CD4-positive, alpha-beta T cell (primary cell): ENCODE results near the gene LARGE1. TPM values are rescaled to one million over a fixed set of nuclear protein-coding genes. Genes with fewer than 3 reads are reported as not detected.

ENCODE experiments used
- ATAC-seq: fragments of 200-7000 bp; cut with Tn5 transposase; one replicate; pipeline ENCODE4 v1.10.0; 2022; ENCODE audit warnings: mild to moderate bottlenecking; ENCODE audit not compliant: poor library complexity
- CTCF ChIA-PET: fragments of 350-600 bp; sonication (Branson Sonifier 250); formaldehyde crosslinking; loops from one replicate; lab custom pipeline; 2021; ENCODE audit warnings: antibody characterized with exemption, inconsistent platforms; lab: Charles Lee
- POLR2A ChIA-PET: fragments of 350-600 bp; sonication (Branson Sonifier 250); formaldehyde crosslinking; loops from one replicate; lab custom pipeline; 2021; ENCODE audit warnings: antibody characterized with exemption, inconsistent platforms; lab: Charles Lee
- DNase-seq, 14 experiments: peaks; one replicate each; pipeline ENCODE4 v3.0.0-alpha.2; 2013 to 2020; ENCODE audit warnings: mixed read lengths in 2 of 14
- H3K27ac ChIP-seq, 2 donors: one replicate each; pipeline versions ENCODE4 v1.5.1 to v1.7.0; 2013; ENCODE audit warnings: low read length in 2 of 2, low read depth in 1 of 2, mild to moderate bottlenecking in 1 of 2
- H3K27me3 ChIP-seq, 2 experiments: 1 replicate in 1 of 2; 2 replicates in 1 of 2; pipeline versions ENCODE4 v1.6.1 to v1.7.0; 2013; ENCODE audit warnings: low read length in 2 of 2, control low read depth in 1 of 2, mild to moderate bottlenecking in 1 of 2, moderate library complexity in 1 of 2; ENCODE audit not compliant: insufficient read depth in 2 of 2, control insufficient read depth in 1 of 2
- H3K36me3 ChIP-seq: one replicate; pipeline ENCODE4 v1.6.1; 2013; ENCODE audit warnings: low read length, control low read depth; ENCODE audit not compliant: insufficient read depth
- H3K4me1 ChIP-seq: one replicate; pipeline ENCODE4 v1.6.1; 2013; ENCODE audit warnings: low read length, control low read depth; ENCODE audit not compliant: insufficient read depth
- H3K4me3 ChIP-seq: one replicate; pipeline ENCODE4 v1.5.1; 2013; ENCODE audit warnings: mild to moderate bottlenecking, low read length, moderate library complexity
- H3K9me3 ChIP-seq, 2 experiments: 1 replicate in 1 of 2; 2 replicates in 1 of 2; pipeline versions ENCODE4 v1.6.1 to v1.7.0; 2013; ENCODE audit warnings: low read length in 2 of 2, mild to moderate bottlenecking in 2 of 2, control low read depth in 1 of 2, moderate library complexity in 1 of 2; ENCODE audit not compliant: control insufficient read depth in 1 of 2, insufficient read depth in 1 of 2
- H3K27ac Mint-ChIP-seq: one replicate; pipeline ENCODE4 v1.8.0; 2020; ENCODE audit warnings: mixed read lengths
- H3K27me3 Mint-ChIP-seq: one replicate; pipeline ENCODE4 v1.8.0; 2021; ENCODE audit warnings: mixed read lengths
- H3K36me3 Mint-ChIP-seq: one replicate; pipeline ENCODE4 v1.8.0; 2021; ENCODE audit warnings: low read depth, mixed read lengths
- H3K4me1 Mint-ChIP-seq: one replicate; pipeline ENCODE4 v1.8.0; 2021; ENCODE audit warnings: low read depth, mixed read lengths
- H3K4me3 Mint-ChIP-seq: one replicate; pipeline ENCODE4 v1.8.0; 2020; ENCODE audit warnings: mild to moderate bottlenecking, mixed read lengths
- H3K9me3 Mint-ChIP-seq: one replicate; pipeline ENCODE4 v1.8.0; 2020; ENCODE audit warnings: mixed read lengths
- intact Hi-C, 2 experiments: fragments of 100-400 bp; cut with DNase I in 1 of 2; cut with micrococcal nuclease in 1 of 2; formaldehyde crosslinking; loops; one replicate each; pipeline versions ENCODE4 v1.15.1 to v1.9.0; 2023 to 2025; cut with DNase I, micrococcal nuclease
- total RNA-seq, 174 experiments: library from RNA in 2 of 174; stranded (reverse) in 2 of 174; gene quantifications; one replicate each; pipeline ENCODE4 v1.2.3 and lab custom pipeline; 2021 to 2026
- TF ChIP-seq, protein P1 (sequence below): fragments of 200-600 bp; IDR thresholded peaks from one replicate; pipeline ENCODE4 v1.8.0; 2022; ENCODE audit warnings: antibody characterized with exemption, mild to moderate bottlenecking

Gene LARGE1
- total RNA-seq, 2 experiments from 2014 or later: 0.14 to 0.70 TPM

DNA sequence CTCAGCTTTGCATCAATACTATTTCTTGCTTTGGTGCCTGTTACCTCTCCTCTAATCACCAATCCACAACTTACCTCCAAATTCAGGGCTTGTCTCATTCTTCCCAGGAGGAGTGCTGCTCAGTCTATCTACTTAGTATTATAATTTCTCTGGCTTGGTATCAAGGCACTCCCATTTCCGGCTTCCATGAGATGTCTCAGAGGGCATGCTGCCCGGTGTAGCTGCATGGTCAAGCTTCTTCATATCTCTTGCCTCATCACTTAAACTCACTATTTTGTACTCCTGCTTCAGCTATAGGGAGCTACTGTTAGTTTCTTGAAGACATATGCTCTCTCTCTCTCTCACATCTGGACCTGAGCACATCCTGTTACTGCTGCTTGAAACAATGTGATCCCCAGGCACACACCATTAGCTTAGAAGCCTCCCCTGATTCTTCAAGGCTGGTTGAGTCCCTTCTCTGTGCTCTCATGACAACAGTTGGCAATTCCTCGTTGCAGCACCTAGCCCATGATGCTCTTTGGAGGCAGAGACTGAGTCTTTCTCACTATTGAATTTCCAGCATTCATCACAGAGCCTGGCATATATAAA lies 679.3 kb downstream of the LARGE1 start:
- no peak overlapping the region for H3K4me3 ChIP-seq
- no peak for ATAC-seq
- intact Hi-C loops: no loop called here
- Mint-ChIP-seq H3K4me3 (no peak overlapping the region), H3K4me1 (no peaks in the 10 kb centered on the region), H3K36me3 (no peaks in the 10 kb centered on the region), H3K27ac (no peak overlapping the region), H3K9me3 (peaks cover 7% of the 10 kb centered on the region), H3K27me3 (peaks cover 6% of the 10 kb centered on the region)
- TF ChIP-seq, protein P1, sequence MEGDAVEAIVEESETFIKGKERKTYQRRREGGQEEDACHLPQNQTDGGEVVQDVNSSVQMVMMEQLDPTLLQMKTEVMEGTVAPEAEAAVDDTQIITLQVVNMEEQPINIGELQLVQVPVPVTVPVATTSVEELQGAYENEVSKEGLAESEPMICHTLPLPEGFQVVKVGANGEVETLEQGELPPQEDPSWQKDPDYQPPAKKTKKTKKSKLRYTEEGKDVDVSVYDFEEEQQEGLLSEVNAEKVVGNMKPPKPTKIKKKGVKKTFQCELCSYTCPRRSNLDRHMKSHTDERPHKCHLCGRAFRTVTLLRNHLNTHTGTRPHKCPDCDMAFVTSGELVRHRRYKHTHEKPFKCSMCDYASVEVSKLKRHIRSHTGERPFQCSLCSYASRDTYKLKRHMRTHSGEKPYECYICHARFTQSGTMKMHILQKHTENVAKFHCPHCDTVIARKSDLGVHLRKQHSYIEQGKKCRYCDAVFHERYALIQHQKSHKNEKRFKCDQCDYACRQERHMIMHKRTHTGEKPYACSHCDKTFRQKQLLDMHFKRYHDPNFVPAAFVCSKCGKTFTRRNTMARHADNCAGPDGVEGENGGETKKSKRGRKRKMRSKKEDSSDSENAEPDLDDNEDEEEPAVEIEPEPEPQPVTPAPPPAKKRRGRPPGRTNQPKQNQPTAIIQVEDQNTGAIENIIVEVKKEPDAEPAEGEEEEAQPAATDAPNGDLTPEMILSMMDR: no peak
- H3K4me1 ChIP-seq: no peaks in the 10 kb centered on the region
- peaks cover 0 to 13% of the 10 kb centered on the region in 2 experiments for H3K9me3 ChIP-seq
- no peaks in the 10 kb centered on the region for H3K27me3 ChIP-seq
- H3K27ac ChIP-seq: no peak overlapping the region
- CTCF ChIA-PET: no interaction called here
- no peaks in the 10 kb centered on the region for H3K36me3 ChIP-seq
- POLR2A ChIA-PET: no interaction called here
- no peak for DNase-seq

DNA sequence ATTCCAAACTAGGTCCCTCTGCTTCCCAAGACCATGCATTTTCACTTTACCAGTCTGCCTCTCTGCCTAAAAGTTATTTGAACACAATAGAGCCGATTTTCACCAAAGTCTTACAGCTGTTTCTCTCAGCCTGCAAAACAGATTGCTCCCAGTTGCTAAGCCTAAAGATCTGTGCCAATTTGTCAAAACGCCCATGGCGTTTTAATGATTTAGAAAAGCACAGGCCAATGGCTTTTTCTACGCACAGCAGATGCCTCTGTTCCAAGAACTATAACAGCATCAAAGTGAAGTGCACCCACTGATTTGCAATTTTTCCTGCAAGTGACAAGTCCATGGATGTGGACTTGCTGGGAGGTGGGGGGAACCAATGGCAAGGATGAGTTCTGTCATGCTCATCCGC lies 688.2 kb downstream of the LARGE1 start:
- ChIA-PET CTCF (no interaction called here), POLR2A (no interaction called here)
- H3K27me3 Mint-ChIP-seq: peaks cover 15% of the 10 kb centered on the region
- no peak overlapping the region for H3K27ac ChIP-seq
- no peaks in the 10 kb centered on the region for H3K27me3 ChIP-seq
- TF ChIP-seq, protein P1: no peak
- peaks cover 21% of the 10 kb centered on the region for H3K9me3 Mint-ChIP-seq
- no peak overlapping the region for H3K4me3 ChIP-seq
- no peak for DNase-seq
- peaks cover 0 to 27% of the 10 kb centered on the region in 2 experiments for H3K9me3 ChIP-seq
- H3K4me3 Mint-ChIP-seq: no peak overlapping the region
- no peaks in the 10 kb centered on the region for H3K36me3 Mint-ChIP-seq
- H3K4me1 Mint-ChIP-seq: no peaks in the 10 kb centered on the region
- no peaks in the 10 kb centered on the region for H3K4me1 ChIP-seq
- intact Hi-C loops: no loop called here
- H3K36me3 ChIP-seq: no peaks in the 10 kb centered on the region
- no peak overlapping the region for H3K27ac Mint-ChIP-seq
- no peak for ATAC-seq

DNA sequence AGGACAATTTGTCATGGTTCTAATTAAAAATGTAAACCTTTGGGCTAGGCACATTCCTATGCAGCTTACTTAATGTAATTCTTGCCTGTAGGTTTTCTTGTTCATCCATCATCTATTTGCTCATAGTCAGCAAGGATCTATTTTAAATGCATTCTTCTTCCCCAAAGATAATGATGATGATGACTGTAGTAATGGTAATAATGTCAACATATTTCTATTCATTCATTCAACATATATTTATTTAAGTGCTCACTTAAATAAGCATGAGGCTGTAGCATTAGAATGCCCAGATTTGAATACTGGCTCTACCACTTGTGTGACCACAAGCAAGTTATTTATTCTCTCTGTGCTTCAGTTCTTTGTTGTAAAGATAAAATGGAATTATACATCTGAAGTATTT lies 692.5 kb downstream of the LARGE1 start:
- CTCF ChIA-PET: no interaction called here
- peaks cover 8 to 27% of the 10 kb centered on the region in 2 experiments for H3K9me3 ChIP-seq
- POLR2A ChIA-PET: no interaction called here
- H3K27me3 Mint-ChIP-seq: peaks cover 4% of the 10 kb centered on the region
- H3K27ac ChIP-seq: no peak overlapping the region
- no peaks in the 10 kb centered on the region for H3K4me1 Mint-ChIP-seq
- DNase-seq (no peak), ATAC-seq (no peak)
- no peak overlapping the region for H3K4me3 ChIP-seq
- no peaks in the 10 kb centered on the region for H3K36me3 Mint-ChIP-seq
- H3K4me3 Mint-ChIP-seq: no peak overlapping the region
- no peaks in the 10 kb centered on the region for H3K4me1 ChIP-seq
- no peak overlapping the region for H3K27ac Mint-ChIP-seq
- H3K9me3 Mint-ChIP-seq: peaks cover 15% of the 10 kb centered on the region
- intact Hi-C loops: no loop called here
- TF ChIP-seq, protein P1: no peak
- no peaks in the 10 kb centered on the region for H3K36me3 ChIP-seq
- H3K27me3 ChIP-seq: no peaks in the 10 kb centered on the region
